ENCODE measurements around the gene IFT74.

DNA sequence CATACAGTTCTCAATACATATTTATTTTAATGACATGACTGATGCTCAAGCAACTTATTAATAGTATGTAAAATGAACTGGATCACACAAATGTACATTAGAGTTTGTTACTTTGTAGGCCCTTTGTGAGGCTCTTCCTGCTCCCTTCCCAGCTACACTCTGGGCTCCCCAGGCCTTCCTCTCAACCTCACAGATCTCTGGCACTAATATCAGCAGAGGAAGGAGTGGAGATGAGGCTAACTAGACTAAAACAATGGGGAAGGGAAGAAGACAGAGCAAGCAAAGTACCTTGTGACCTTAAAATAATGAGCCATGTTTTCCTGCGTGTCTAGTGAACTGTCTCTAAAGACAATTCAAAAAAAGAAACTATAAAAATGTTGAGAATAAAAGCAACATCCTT is 122.5 kb downstream of the IFT74 start:
- TF ChIP-seq, protein P1, sequence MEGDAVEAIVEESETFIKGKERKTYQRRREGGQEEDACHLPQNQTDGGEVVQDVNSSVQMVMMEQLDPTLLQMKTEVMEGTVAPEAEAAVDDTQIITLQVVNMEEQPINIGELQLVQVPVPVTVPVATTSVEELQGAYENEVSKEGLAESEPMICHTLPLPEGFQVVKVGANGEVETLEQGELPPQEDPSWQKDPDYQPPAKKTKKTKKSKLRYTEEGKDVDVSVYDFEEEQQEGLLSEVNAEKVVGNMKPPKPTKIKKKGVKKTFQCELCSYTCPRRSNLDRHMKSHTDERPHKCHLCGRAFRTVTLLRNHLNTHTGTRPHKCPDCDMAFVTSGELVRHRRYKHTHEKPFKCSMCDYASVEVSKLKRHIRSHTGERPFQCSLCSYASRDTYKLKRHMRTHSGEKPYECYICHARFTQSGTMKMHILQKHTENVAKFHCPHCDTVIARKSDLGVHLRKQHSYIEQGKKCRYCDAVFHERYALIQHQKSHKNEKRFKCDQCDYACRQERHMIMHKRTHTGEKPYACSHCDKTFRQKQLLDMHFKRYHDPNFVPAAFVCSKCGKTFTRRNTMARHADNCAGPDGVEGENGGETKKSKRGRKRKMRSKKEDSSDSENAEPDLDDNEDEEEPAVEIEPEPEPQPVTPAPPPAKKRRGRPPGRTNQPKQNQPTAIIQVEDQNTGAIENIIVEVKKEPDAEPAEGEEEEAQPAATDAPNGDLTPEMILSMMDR (CRISPR knock-in tag; IDR thresholded peaks at IDR 0.05): no peak
- TF ChIP-seq POGZ (CRISPR knock-in tag; IDR thresholded peaks at IDR 0.05) (no peak), ZNF572 (CRISPR knock-in tag; IDR thresholded peaks at IDR 0.05) (no peak), RBM22 (optimal IDR thresholded peaks at IDR 0.05; ENCODE audit: low read length) (no peak), YY1 (IDR thresholded peaks at IDR 0.05; ENCODE audit: insufficient read depth, insufficient replicate concordance, low read depth, low read length) (no peak), SETDB1 (CRISPR knock-in tag; IDR thresholded peaks at IDR 0.05; ENCODE audit: borderline replicate concordance) (no peak)
- TF ChIP-seq, protein P2, sequence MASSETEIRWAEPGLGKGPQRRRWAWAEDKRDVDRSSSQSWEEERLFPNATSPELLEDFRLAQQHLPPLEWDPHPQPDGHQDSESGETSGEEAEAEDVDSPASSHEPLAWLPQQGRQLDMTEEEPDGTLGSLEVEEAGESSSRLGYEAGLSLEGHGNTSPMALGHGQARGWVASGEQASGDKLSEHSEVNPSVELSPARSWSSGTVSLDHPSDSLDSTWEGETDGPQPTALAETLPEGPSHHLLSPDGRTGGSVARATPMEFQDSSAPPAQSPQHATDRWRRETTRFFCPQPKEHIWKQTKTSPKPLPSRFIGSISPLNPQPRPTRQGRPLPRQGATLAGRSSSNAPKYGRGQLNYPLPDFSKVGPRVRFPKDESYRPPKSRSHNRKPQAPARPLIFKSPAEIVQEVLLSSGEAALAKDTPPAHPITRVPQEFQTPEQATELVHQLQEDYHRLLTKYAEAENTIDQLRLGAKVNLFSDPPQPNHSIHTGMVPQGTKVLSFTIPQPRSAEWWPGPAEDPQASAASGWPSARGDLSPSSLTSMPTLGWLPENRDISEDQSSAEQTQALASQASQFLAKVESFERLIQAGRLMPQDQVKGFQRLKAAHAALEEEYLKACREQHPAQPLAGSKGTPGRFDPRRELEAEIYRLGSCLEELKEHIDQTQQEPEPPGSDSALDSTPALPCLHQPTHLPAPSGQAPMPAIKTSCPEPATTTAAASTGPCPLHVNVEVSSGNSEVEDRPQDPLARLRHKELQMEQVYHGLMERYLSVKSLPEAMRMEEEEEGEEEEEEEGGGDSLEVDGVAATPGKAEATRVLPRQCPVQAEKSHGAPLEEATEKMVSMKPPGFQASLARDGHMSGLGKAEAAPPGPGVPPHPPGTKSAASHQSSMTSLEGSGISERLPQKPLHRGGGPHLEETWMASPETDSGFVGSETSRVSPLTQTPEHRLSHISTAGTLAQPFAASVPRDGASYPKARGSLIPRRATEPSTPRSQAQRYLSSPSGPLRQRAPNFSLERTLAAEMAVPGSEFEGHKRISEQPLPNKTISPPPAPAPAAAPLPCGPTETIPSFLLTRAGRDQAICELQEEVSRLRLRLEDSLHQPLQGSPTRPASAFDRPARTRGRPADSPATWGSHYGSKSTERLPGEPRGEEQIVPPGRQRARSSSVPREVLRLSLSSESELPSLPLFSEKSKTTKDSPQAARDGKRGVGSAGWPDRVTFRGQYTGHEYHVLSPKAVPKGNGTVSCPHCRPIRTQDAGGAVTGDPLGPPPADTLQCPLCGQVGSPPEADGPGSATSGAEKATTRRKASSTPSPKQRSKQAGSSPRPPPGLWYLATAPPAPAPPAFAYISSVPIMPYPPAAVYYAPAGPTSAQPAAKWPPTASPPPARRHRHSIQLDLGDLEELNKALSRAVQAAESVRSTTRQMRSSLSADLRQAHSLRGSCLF (CRISPR knock-in tag; IDR thresholded peaks at IDR 0.05; ENCODE audit: borderline replicate concordance): no peak
- TF ChIP-seq, protein P3, sequence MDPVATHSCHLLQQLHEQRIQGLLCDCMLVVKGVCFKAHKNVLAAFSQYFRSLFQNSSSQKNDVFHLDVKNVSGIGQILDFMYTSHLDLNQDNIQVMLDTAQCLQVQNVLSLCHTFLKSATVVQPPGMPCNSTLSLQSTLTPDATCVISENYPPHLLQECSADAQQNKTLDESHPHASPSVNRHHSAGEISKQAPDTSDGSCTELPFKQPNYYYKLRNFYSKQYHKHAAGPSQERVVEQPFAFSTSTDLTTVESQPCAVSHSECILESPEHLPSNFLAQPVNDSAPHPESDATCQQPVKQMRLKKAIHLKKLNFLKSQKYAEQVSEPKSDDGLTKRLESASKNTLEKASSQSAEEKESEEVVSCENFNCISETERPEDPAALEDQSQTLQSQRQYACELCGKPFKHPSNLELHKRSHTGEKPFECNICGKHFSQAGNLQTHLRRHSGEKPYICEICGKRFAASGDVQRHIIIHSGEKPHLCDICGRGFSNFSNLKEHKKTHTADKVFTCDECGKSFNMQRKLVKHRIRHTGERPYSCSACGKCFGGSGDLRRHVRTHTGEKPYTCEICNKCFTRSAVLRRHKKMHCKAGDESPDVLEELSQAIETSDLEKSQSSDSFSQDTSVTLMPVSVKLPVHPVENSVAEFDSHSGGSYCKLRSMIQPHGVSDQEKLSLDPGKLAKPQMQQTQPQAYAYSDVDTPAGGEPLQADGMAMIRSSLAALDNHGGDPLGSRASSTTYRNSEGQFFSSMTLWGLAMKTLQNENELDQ (CRISPR knock-in tag; IDR thresholded peaks at IDR 0.05; ENCODE audit: borderline replicate concordance): no peak
- TF ChIP-seq, protein P4, sequence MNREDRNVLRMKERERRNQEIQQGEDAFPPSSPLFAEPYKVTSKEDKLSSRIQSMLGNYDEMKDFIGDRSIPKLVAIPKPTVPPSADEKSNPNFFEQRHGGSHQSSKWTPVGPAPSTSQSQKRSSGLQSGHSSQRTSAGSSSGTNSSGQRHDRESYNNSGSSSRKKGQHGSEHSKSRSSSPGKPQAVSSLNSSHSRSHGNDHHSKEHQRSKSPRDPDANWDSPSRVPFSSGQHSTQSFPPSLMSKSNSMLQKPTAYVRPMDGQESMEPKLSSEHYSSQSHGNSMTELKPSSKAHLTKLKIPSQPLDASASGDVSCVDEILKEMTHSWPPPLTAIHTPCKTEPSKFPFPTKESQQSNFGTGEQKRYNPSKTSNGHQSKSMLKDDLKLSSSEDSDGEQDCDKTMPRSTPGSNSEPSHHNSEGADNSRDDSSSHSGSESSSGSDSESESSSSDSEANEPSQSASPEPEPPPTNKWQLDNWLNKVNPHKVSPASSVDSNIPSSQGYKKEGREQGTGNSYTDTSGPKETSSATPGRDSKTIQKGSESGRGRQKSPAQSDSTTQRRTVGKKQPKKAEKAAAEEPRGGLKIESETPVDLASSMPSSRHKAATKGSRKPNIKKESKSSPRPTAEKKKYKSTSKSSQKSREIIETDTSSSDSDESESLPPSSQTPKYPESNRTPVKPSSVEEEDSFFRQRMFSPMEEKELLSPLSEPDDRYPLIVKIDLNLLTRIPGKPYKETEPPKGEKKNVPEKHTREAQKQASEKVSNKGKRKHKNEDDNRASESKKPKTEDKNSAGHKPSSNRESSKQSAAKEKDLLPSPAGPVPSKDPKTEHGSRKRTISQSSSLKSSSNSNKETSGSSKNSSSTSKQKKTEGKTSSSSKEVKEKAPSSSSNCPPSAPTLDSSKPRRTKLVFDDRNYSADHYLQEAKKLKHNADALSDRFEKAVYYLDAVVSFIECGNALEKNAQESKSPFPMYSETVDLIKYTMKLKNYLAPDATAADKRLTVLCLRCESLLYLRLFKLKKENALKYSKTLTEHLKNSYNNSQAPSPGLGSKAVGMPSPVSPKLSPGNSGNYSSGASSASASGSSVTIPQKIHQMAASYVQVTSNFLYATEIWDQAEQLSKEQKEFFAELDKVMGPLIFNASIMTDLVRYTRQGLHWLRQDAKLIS (CRISPR knock-in tag; IDR thresholded peaks at IDR 0.05): no peak

Measured in HepG2 (cell line).